GM12873 (cell line): ENCODE data around the gene TBXAS1.

Source experiments
- TF ChIP-seq, protein P1 (sequence below): IDR thresholded peaks from 2 replicates; pipeline ENCODE4 v1.5.1; 2012; ENCODE audit warnings: low read depth, mild to moderate bottlenecking, moderate library complexity, low read length, control low read depth; ENCODE audit not compliant: insufficient read depth; ENCODE audit errors: missing control alignments

Gene TBXAS1

DNA sequence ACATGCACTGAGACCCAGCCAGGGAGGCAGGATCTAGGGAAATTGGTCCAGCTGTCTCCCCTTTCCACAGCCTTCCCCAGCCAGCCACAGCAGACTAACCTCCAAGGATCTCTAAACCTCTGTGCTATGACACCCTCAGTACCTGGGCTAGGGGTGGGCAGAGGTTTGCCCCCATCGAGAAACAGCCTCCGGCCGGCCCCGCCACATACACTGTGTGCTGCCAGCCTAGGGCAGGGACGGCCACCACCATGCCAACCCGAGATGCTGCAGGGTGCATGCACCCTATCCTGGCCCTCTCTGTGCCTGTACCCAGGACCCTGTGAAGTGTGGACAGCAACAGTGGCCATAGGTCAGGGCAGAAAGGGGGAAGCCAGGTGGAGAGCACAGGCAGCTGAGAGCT is 175.6 kb downstream of the TBXAS1 start:
- TF ChIP-seq, protein P1, sequence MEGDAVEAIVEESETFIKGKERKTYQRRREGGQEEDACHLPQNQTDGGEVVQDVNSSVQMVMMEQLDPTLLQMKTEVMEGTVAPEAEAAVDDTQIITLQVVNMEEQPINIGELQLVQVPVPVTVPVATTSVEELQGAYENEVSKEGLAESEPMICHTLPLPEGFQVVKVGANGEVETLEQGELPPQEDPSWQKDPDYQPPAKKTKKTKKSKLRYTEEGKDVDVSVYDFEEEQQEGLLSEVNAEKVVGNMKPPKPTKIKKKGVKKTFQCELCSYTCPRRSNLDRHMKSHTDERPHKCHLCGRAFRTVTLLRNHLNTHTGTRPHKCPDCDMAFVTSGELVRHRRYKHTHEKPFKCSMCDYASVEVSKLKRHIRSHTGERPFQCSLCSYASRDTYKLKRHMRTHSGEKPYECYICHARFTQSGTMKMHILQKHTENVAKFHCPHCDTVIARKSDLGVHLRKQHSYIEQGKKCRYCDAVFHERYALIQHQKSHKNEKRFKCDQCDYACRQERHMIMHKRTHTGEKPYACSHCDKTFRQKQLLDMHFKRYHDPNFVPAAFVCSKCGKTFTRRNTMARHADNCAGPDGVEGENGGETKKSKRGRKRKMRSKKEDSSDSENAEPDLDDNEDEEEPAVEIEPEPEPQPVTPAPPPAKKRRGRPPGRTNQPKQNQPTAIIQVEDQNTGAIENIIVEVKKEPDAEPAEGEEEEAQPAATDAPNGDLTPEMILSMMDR = no peak

- TF ChIP-seq, protein P1 = no peak
Measured at GRCh38 chr7:140005341-140005740, 176.3 kb downstream of the TBXAS1 start.

GRCh38 chr7:140005754-140006503 is 176.9 kb downstream of the TBXAS1 start:
- TF ChIP-seq, protein P1 = peak; percentile 13

GRCh38 chr7:140006600-140006999 is 177.5 kb downstream of the TBXAS1 start:
- TF ChIP-seq, protein P1 = no peak

- TF ChIP-seq, protein P1 = no peak
Measured at GRCh38 chr7:140007051-140007690, 178.1 kb downstream of the TBXAS1 start.

DNA sequence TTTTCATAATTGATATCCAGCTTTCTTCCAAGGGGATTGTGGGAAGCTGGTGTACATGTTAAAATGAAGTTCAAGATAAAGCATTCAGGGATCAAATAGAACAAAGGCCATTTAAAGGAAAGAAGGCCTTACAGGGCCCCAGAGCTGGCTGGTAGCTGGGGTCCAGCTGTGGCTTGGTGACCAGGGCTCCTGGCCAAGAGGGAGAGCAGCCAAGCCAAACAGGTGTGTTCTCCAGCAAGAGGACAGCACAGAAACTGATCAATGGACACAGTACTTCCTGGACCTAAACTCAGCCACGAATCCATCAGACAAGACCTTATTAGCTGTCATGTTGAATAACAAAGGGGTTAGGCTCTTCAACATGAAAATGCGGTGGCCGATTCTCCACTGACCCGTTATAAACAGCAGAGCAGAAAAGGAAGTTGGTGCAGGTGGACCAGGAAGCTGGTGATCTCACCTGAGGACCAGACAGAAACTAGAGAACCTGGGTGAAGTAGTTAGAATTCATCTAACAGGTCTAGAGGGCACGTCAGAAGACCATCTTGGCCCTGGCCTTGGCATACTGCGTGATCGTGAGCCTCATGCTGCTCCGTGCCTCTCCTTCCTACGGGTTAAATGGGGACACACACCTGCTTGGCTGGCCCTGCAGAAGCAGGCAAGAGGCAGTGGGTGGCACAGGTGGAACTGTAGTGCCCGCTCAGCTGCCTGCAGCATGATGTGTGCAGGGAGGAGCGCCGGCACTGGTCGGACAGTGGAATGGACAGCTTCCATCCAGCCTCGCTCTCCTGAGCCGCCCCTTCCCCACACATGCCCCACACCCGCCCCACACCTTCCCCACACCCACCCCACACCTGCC is 179.9 kb downstream of the TBXAS1 start:
- TF ChIP-seq, protein P1 = no peak

DNA sequence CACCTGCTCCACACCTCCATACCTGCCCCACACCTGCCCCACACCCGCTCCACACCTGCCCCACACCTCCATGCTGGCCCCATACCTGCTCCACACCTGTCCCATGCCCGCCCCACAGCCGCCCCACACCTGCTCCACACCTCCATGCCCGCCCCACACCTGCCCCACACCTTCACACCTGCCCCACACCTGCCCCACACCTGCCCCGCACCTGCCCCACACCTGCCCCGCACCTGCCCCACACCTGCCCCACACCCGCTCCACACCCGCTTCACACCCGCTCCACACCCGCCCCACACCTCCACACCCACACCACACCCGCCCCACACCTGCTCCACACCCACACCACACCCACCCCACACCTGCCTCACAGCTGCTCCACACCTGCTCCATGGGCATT is 180.7 kb downstream of the TBXAS1 start:
- TF ChIP-seq, protein P1 = no peak
